Activated CD8-positive, alpha-beta T cell treated with anti-CD3 and anti-CD28 coated beads for 36 hours (primary cell): ENCODE data around the gene TIGD2. TPM values are rescaled to one million over a fixed set of nuclear protein-coding genes. Genes with fewer than 3 reads are reported as not detected.
A peak's percentile ranks its signal among the peaks of the same experiment; 100 is the strongest.

Source experiments
- ATAC-seq: fragments of 200-7000 bp; cut with Tn5 transposase; one replicate; pipeline ENCODE4 v1.10.0; 2021; ENCODE audit warnings: mild to moderate bottlenecking, moderate library complexity
- CTCF ChIA-PET: fragments of 350-600 bp; sonication (Branson Sonifier 250); formaldehyde crosslinking; loops from one replicate; lab custom pipeline; 2021; ENCODE audit warnings: antibody characterized with exemption; lab: Charles Lee
- POLR2A ChIA-PET: fragments of 350-600 bp; sonication (Branson Sonifier 250); formaldehyde crosslinking; loops from one replicate; lab custom pipeline; 2021; ENCODE audit warnings: antibody characterized with exemption; lab: Charles Lee
- DNase-seq: peaks from one replicate; pipeline ENCODE4 v3.0.0-alpha.2; 2020
- H3K27ac Mint-ChIP-seq: one replicate; pipeline ENCODE4 v1.8.0; 2021; ENCODE audit warnings: mild to moderate bottlenecking, mixed read lengths
- H3K27me3 Mint-ChIP-seq: one replicate; pipeline ENCODE4 v1.8.0; 2021; ENCODE audit warnings: mixed read lengths
- H3K36me3 Mint-ChIP-seq: one replicate; pipeline ENCODE4 v1.8.0; 2021; ENCODE audit warnings: low read depth, mixed read lengths
- H3K4me1 Mint-ChIP-seq: one replicate; pipeline ENCODE4 v1.8.0; 2021; ENCODE audit warnings: low read depth, mixed read lengths
- H3K4me3 Mint-ChIP-seq: one replicate; pipeline ENCODE4 v1.8.0; 2021; ENCODE audit warnings: mild to moderate bottlenecking, moderate library complexity, mixed read lengths
- H3K9me3 Mint-ChIP-seq: one replicate; pipeline ENCODE4 v1.8.0; 2021; ENCODE audit warnings: mixed read lengths
- CTCF ChIP-seq: fragments of 200-600 bp; IDR thresholded peaks from one replicate; pipeline ENCODE4 v1.8.0; 2022; ENCODE audit warnings: antibody characterized with exemption, mild to moderate bottlenecking
- intact Hi-C: fragments of 100-400 bp; cut with micrococcal nuclease; formaldehyde crosslinking; loops from one replicate; pipeline ENCODE4 v1.10.0; 2022
- total RNA-seq, 2 experiments: library from RNA; stranded (reverse); gene quantifications; one replicate each; pipeline ENCODE4 v1.2.3, GENCODE V29; 2021

Gene TIGD2
- total RNA-seq, 2 experiments from 2014 or later = 2.0 to 2.3 TPM

DNA sequence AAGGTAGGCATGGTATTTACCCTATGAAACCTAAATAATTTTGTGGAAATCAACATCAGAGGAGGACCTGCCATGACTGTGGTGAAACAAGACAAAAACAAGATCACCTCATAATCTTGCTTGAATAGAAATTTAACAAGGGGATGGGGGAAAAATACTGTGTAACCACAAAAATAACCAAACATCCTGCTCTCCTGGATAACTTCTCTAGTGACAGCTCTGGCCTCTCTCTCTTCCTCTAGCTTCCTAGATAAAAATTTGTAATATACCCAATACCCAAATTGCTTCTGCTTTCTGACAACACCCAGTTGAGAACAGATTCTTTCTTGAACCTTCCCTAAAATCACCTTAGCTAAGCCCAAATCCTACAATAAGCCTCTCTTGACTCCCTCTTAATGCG, 11.9 kb upstream of the TIGD2 start:
- intact Hi-C loops = no loop called here
- POLR2A ChIA-PET = interaction anchor here (1.5 kb wide), 1 partner anchor 12 kb away, joined by 3 read pairs; no protein-coding TSS in a partner anchor
- no peaks in the 10 kb centered on the region for H3K9me3 Mint-ChIP-seq

GRCh38 chr4:89100853-89101252, 10.5 kb upstream of the TIGD2 start:
- POLR2A ChIA-PET = interaction anchor here (1.5 kb wide), 1 partner anchor 11 kb away, joined by 3 read pairs; no protein-coding TSS in a partner anchor
- CTCF ChIA-PET = no interaction called here
- H3K27ac Mint-ChIP-seq = peak overlapping the region; percentile 62
- intact Hi-C loops = no loop called here
- H3K4me1 Mint-ChIP-seq = peaks cover 24% of the 10 kb centered on the region
- no peak for DNase-seq
- no peaks in the 10 kb centered on the region for H3K36me3 Mint-ChIP-seq
- ATAC-seq = no peak
- no peak overlapping the region for H3K4me3 Mint-ChIP-seq
- no peaks in the 10 kb centered on the region for H3K9me3 Mint-ChIP-seq
- no peaks in the 10 kb centered on the region for H3K27me3 Mint-ChIP-seq
- no peak for TF ChIP-seq CTCF

More for the DNA sequence above, 11.9 kb upstream of the TIGD2 start:
- no peaks in the 10 kb centered on the region for H3K36me3 Mint-ChIP-seq
- CTCF ChIA-PET = no interaction called here
- H3K4me1 Mint-ChIP-seq = peaks cover 22% of the 10 kb centered on the region
- H3K27me3 Mint-ChIP-seq = peaks cover 3% of the 10 kb centered on the region
- no peak overlapping the region for H3K27ac Mint-ChIP-seq
- DNase-seq (no peak), ATAC-seq (no peak)
- no peak for TF ChIP-seq CTCF
- no peak overlapping the region for H3K4me3 Mint-ChIP-seq

- Mint-ChIP-seq H3K4me3 (no peak overlapping the region), H3K9me3 (no peaks in the 10 kb centered on the region), H3K27ac (peak overlapping the region; percentile 62), H3K27me3 (no peaks in the 10 kb centered on the region), H3K4me1 (peaks cover 24% of the 10 kb centered on the region), H3K36me3 (no peaks in the 10 kb centered on the region)
- ChIA-PET POLR2A (no interaction called here), CTCF (no interaction called here)
- ATAC-seq = peak; percentile 78
- TF ChIP-seq CTCF = no peak
- no peak for DNase-seq
- intact Hi-C loops = no loop called here
Observed at GRCh38 chr4:89101256-89102161, 9.8 kb upstream of the TIGD2 start.

DNA sequence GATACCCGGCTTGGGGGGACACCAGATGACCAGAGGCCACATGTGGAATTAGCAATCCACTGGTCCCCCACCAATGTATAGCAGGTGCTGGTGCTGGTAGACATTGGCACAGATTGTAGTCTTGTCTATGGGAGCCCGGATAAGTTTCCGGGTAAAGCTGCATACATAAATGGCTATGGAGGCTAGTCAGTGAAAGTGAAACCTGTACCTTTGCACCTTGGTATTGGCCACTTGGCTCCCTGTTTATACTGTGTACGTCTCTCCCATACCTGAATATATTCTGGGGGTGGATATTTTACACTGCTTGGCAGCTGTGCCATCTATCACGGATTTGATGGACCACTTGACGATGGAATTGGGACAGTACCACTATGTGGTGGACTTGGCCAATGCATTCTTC, 5.6 kb upstream of the TIGD2 start:
- peaks cover 18% of the 10 kb centered on the region for H3K4me1 Mint-ChIP-seq
- no peak overlapping the region for H3K4me3 Mint-ChIP-seq
- DNase-seq = no peak
- no peak for ATAC-seq
- TF ChIP-seq CTCF = no peak
- peaks cover 11% of the 10 kb centered on the region for H3K27me3 Mint-ChIP-seq
- intact Hi-C loops = no loop called here
- ChIA-PET CTCF (no interaction called here), POLR2A (no interaction called here)
- H3K9me3 Mint-ChIP-seq = peaks cover 7% of the 10 kb centered on the region
- no peak overlapping the region for H3K27ac Mint-ChIP-seq
- H3K36me3 Mint-ChIP-seq = no peaks in the 10 kb centered on the region

- no peak for TF ChIP-seq CTCF
- ChIA-PET CTCF (no interaction called here), POLR2A (interaction anchor here (1.1 kb wide), 1 partner anchor 11 kb away, joined by 3 read pairs; no protein-coding TSS in a partner anchor)
- Mint-ChIP-seq H3K4me3 (no peak overlapping the region), H3K4me1 (peaks cover 19% of the 10 kb centered on the region), H3K27me3 (peaks cover 11% of the 10 kb centered on the region), H3K27ac (no peak overlapping the region), H3K36me3 (peaks cover 10% of the 10 kb centered on the region), H3K9me3 (peaks cover 18% of the 10 kb centered on the region)
- intact Hi-C loops = no loop called here
- DNase-seq (peak; percentile 15), ATAC-seq (no peak)
Observed at GRCh38 chr4:89108091-89108490, 3.2 kb upstream of the TIGD2 start.
